ENCODE measurements around the gene SYNJ1.
A peak's percentile ranks its signal among the peaks of the same experiment; 100 is the strongest.

SYNJ1 gene

GRCh38 chr21:32599091-32599490 lies 128.7 kb downstream of the SYNJ1 start:
- Histone ChIP-seq H3K27ac (no peak overlapping the region), H3K4me3 (ENCODE audit: low read depth, low read length) (no peak overlapping the region), H3K36me3 (replicated peaks) (peaks cover 16% of the 10 kb centered on the region), H3K27me3 (replicated peaks) (no peaks in the 10 kb centered on the region)
- no peak for TF ChIP-seq CTCF (IDR thresholded peaks at IDR 0.05; ENCODE audit: low read depth, low read length, missing control alignments)
- no peak for DNase-seq
- in situ Hi-C loops (cut with HindIII; ENCODE audit: low pct_ligation_motif_present, low sequenced_read_pairs) = no loop called here

- peak; percentile 81 for DNase-seq
- no peak for TF ChIP-seq CTCF (IDR thresholded peaks at IDR 0.05; ENCODE audit: low read depth, low read length, missing control alignments)
- H3K4me3 ChIP-seq (ENCODE audit: low read depth, low read length) = no peak overlapping the region
- H3K27ac ChIP-seq = peak overlapping the region; percentile 28
- no peaks in the 10 kb centered on the region for H3K27me3 ChIP-seq (replicated peaks)
- in situ Hi-C loops (cut with HindIII; ENCODE audit: low pct_ligation_motif_present, low sequenced_read_pairs) = no loop called here
- peaks cover 4% of the 10 kb centered on the region for H3K36me3 ChIP-seq (replicated peaks)
Observed at GRCh38 chr21:32597205-32597604, 130.6 kb downstream of the SYNJ1 start.

- no peaks in the 10 kb centered on the region for H3K27me3 ChIP-seq (replicated peaks)
- in situ Hi-C loops (cut with HindIII; ENCODE audit: low pct_ligation_motif_present, low sequenced_read_pairs) = no loop called here
- no peak overlapping the region for H3K27ac ChIP-seq
- TF ChIP-seq CTCF (IDR thresholded peaks at IDR 0.05; ENCODE audit: low read depth, low read length, missing control alignments) = no peak
- no peak overlapping the region for H3K4me3 ChIP-seq (ENCODE audit: low read depth, low read length)
- no peaks in the 10 kb centered on the region for H3K36me3 ChIP-seq (replicated peaks)
- DNase-seq = no peak
Observed at GRCh38 chr21:32595431-32595830, 132.4 kb downstream of the SYNJ1 start.

GRCh38 chr21:32593690-32594089 lies 134.1 kb downstream of the SYNJ1 start:
- no peak overlapping the region for H3K4me3 ChIP-seq (ENCODE audit: low read depth, low read length)
- no peak for TF ChIP-seq CTCF (IDR thresholded peaks at IDR 0.05; ENCODE audit: low read depth, low read length, missing control alignments)
- in situ Hi-C loops (cut with HindIII; ENCODE audit: low pct_ligation_motif_present, low sequenced_read_pairs) = no loop called here
- no peak overlapping the region for H3K27ac ChIP-seq
- DNase-seq = no peak
- no peaks in the 10 kb centered on the region for H3K36me3 ChIP-seq (replicated peaks)
- no peaks in the 10 kb centered on the region for H3K27me3 ChIP-seq (replicated peaks)

- no peak for DNase-seq
Observed at GRCh38 chr21:32592929-32593502, 134.8 kb downstream of the SYNJ1 start.

More at GRCh38 chr21:32592929-32593502, 134.8 kb downstream of the SYNJ1 start:
- Histone ChIP-seq H3K27ac (no peak overlapping the region), H3K4me3 (ENCODE audit: low read depth, low read length) (no peak overlapping the region), H3K27me3 (replicated peaks) (no peaks in the 10 kb centered on the region), H3K36me3 (replicated peaks) (no peaks in the 10 kb centered on the region)
- in situ Hi-C loops (cut with HindIII; ENCODE audit: low pct_ligation_motif_present, low sequenced_read_pairs) = no loop called here
- TF ChIP-seq CTCF (IDR thresholded peaks at IDR 0.05; ENCODE audit: low read depth, low read length, missing control alignments) = no peak

Measured in brain microvascular endothelial cell (primary cell).